GM12878 (cell line): ENCODE data around the gene CD99. TPM values are rescaled to one million over a fixed set of nuclear protein-coding genes. Genes with fewer than 3 reads are reported as not detected.
"Not testable (repeated sequence)": the region's sequence is repeated elsewhere in the genome, so short reads cannot be mapped to it uniquely, and the experiment has no call there.

Experiments
- ATAC-seq: fragments of 200-7000 bp; cut with Tn5 transposase; 3 replicates; pipeline ENCODE4 v1.9.1; 2020; ENCODE audit warnings: mild to moderate bottlenecking, moderate library complexity
- BruUV-seq: library from RNA; stranded (reverse); fragments of 400-500 nt; replicated peaks from 2 replicates; lab custom pipeline; 2021; lab: Mats Ljungman, UMichigan
- CTCF ChIA-PET: fragments of 300-600 bp; sonication (Branson Sonifier 250); formaldehyde crosslinking; extraction: SDS; loops from one replicate; lab custom pipeline; 2021; ENCODE audit warnings: inconsistent platforms; lab: Yijun Ruan, JAX
- POLR2A ChIA-PET: fragments of 350-600 bp; formaldehyde crosslinking; extraction: SDS; loops from one replicate; lab custom pipeline; 2021; ENCODE audit warnings: inconsistent platforms; lab: Charles Lee
- RAD21 ChIA-PET: fragments of 300-600 bp; sonication (Branson Sonifier 250); formaldehyde crosslinking; loops from one replicate; lab custom pipeline; 2023; ENCODE audit warnings: antibody characterized with exemption; ENCODE audit not compliant: unreplicated experiment; lab: Charles Lee
- SMC1A ChIA-PET: fragments of 300-600 bp; sonication (Branson Sonifier 250); formaldehyde crosslinking; loops from one replicate; lab custom pipeline; 2023; ENCODE audit not compliant: unreplicated experiment, uncharacterized antibody; lab: Charles Lee
- DNase-seq: peaks from one replicate; pipeline ENCODE4 v3.0.0-alpha.2; 2011; ENCODE audit warnings: low read depth, low spot score
- FAIRE-seq: peaks from 3 replicates; lab custom pipeline; 2011; peaks lifted over from hg19 to GRCh38; lab: Jason Lieb, UNC
- H2AFZ ChIP-seq: 2 replicates; pipeline ENCODE4 v1.6.0; 2011; ENCODE audit warnings: low read depth, low read length, control low read depth; ENCODE audit not compliant: control insufficient read depth
- H3K27ac ChIP-seq: 2 replicates; pipeline ENCODE4 v1.5.1; 2011; ENCODE audit warnings: control low read depth; ENCODE audit not compliant: control insufficient read depth, insufficient read depth
- H3K27me3 ChIP-seq, 2 experiments: replicated peaks in 1 of 2; 2 replicates each; pipeline versions ENCODE4 v1.6.0 to v1.6.1; 2011; ENCODE audit warnings: low read length in 1 of 2; ENCODE audit not compliant: control insufficient read depth in 2 of 2, insufficient read depth in 2 of 2
- H3K36me3 ChIP-seq, 2 experiments: 2 replicates each; pipeline ENCODE4 v1.5.1; 2011; ENCODE audit warnings: low read length in 1 of 2; ENCODE audit not compliant: control insufficient read depth in 2 of 2, insufficient read depth in 2 of 2
- H3K4me1 ChIP-seq: 2 replicates; pipeline ENCODE4 v1.6.1; 2011; ENCODE audit warnings: mild to moderate bottlenecking, low read length, moderate library complexity, mixed read lengths; ENCODE audit not compliant: control insufficient read depth, insufficient read depth
- H3K4me2 ChIP-seq: 2 replicates; pipeline ENCODE4 v1.6.0; 2011; ENCODE audit warnings: control low read depth; ENCODE audit not compliant: control insufficient read depth, insufficient read depth
- H3K4me3 ChIP-seq: fragments of 200-600 bp; sonication (generic); 2 replicates; pipeline ENCODE4 v1.5.1; 2016
- H3K79me2 ChIP-seq: 2 replicates; pipeline ENCODE4 v1.6.0; 2011; ENCODE audit warnings: low read length; ENCODE audit not compliant: control insufficient read depth, insufficient read depth
- H3K9ac ChIP-seq: 2 replicates; pipeline ENCODE4 v1.8.0; 2011; ENCODE audit warnings: low read length, control low read depth, mixed read lengths; ENCODE audit not compliant: control insufficient read depth, insufficient read depth
- H3K9me3 ChIP-seq: replicated peaks from 3 replicates; pipeline ENCODE4 v1.5.1; 2011; ENCODE audit warnings: mild to moderate bottlenecking, low read length; ENCODE audit not compliant: control insufficient read depth, insufficient read depth
- H4K20me1 ChIP-seq: 2 replicates; pipeline ENCODE4 v1.6.0; 2011; ENCODE audit not compliant: control insufficient read depth, insufficient read depth
- KLF5 ChIP-seq: fragments of 450-650 bp; IDR thresholded peaks from 2 replicates; pipeline ENCODE4 v1.6.1; 2014; ENCODE audit warnings: mild to moderate bottlenecking; ENCODE audit not compliant: partially characterized antibody
- WGBS: methylation state at CpG from one replicate; pipeline ENCODE4 v1.1.6; 2016; ENCODE audit warnings: low lambda C conversion rate; ENCODE audit not compliant: insufficient replicate concordance, insufficient coverage; ENCODE audit errors: missing lambda C conversion rate; 5-methylcytosine and 5-hydroxymethylcytosine counted together
- in situ Hi-C: fragments of 300-500 bp; cut with MboI; formaldehyde crosslinking; loops from 9 replicates; pipeline ENCODE4 v1.14.3; 2018; ENCODE audit warnings: mixed read lengths
- intact Hi-C: fragments of 100-400 bp; cut with micrococcal nuclease; formaldehyde crosslinking; loops from one replicate; pipeline ENCODE4 v1.14.2; 2022; ENCODE audit not compliant: unreplicated experiment
- polyA plus RNA-seq, 11 experiments: library from polyadenylated mRNA; depleted of rRNA in 4 of 11; unstranded in 6 of 11; stranded (reverse) in 5 of 11; fragments of >200 nt; fragmentation: Nextera tagmentation in 4 of 11; fragmentation: Illumina TruSeq in 1 of 11; extraction: Ambion mirVana in 4 of 11; extraction: Trizol in 1 of 11; gene quantifications; 1 replicate in 1 of 11; 2 replicates in 10 of 11; pipeline versions ENCODE4 v1.2.1 to v1.2.3, GENCODE V29; 2011 to 2016; ENCODE audit warnings: inconsistent platforms in 2 of 11, missing spikeins in 2 of 11, low read depth in 1 of 11
- total RNA-seq, 4 experiments: library from RNA; depleted of rRNA in 3 of 4; stranded (reverse); fragments of >200 nt in 3 of 4; fragmentation: Illumina TruSeq in 1 of 4; extraction: Trizol in 1 of 4; gene quantifications; 2 replicates each; pipeline versions ENCODE4 v1.2.1 to v1.2.3, GENCODE V29; 2013 to 2021

CD99 gene
- total and polyA plus RNA-seq, 10 of the 15 experiments (the other 5 are each of a cell fraction or from before 2014, with no cell fraction given), result 24.8 to 242 (median 158) TPM

GRCh38 chrX:2675657-2676200 is 15.4 kb upstream of the CD99 start:
- H3K9ac ChIP-seq, H3K4me1 ChIP-seq, H3K36me3 ChIP-seq, H3K27ac ChIP-seq, in situ Hi-C loops, H2AFZ ChIP-seq, DNase-seq, SMC1A ChIA-PET, H3K4me2 ChIP-seq, BruUV-seq, intact Hi-C loops, H4K20me1 ChIP-seq, H3K4me3 ChIP-seq, FAIRE-seq, POLR2A ChIA-PET, RAD21 ChIA-PET, CTCF ChIA-PET, H3K9me3 ChIP-seq, H3K79me2 ChIP-seq, H3K27me3 ChIP-seq, ATAC-seq: not testable (repeated sequence)
- WGBS, result 39% methylated on average over 6 of the region's 7 CpGs

- H4K20me1 ChIP-seq, result no peaks in the 10 kb centered on the region
- ATAC-seq (no peak), DNase-seq (no peak), FAIRE-seq (no peak)
- H2AFZ ChIP-seq, result no peak overlapping the region
- TF ChIP-seq KLF5, result no peak
- H3K36me3 ChIP-seq, result no peaks in the 10 kb centered on the region
- ChIA-PET CTCF (no interaction called here), POLR2A (no interaction called here), RAD21 (no interaction called here), SMC1A (no interaction called here)
- H3K4me3 ChIP-seq, result no peak overlapping the region
- no peaks in the 10 kb centered on the region for H3K4me1 ChIP-seq
- H3K27me3 ChIP-seq, result no peaks in the 10 kb centered on the region
- intact Hi-C loops (no loop called here), in situ Hi-C loops (no loop called here)
- 50% methylated on average over 7 of the region's 7 CpGs for WGBS
- no TSS peak for BruUV-seq
- H3K79me2 ChIP-seq, result no peaks in the 10 kb centered on the region
- no peak overlapping the region for H3K27ac ChIP-seq
- no peak overlapping the region for H3K4me2 ChIP-seq
- H3K9me3 ChIP-seq, result no peaks in the 10 kb centered on the region
- no peak overlapping the region for H3K9ac ChIP-seq
Measured at GRCh38 chrX:2676794-2677675, 14.1 kb upstream of the CD99 start.
